Measurements from ENCODE around the gene MAEL.

Gene MAEL

DNA sequence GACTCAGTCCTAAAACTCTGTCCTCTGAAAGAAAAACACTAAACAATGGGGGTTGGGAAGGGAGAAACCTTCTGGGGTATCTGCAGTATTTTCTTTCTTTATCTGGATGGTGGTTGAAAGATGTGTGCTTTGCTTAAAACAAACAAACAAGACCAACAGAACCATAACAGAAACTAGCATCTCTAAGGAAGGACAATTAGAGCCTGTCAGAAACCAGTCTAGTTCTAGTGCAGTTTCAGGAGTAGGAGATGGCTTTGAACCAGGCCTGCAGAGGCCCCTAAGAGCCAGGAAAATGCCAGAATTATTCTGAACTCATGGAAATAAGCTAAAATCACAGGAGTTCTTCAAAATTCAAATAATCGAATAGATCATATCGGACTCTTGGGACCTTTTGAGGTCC is 32.2 kb upstream of the MAEL start:
- peaks cover 22% of the 10 kb centered on the region for H3K27me3 ChIP-seq (replicated peaks; ENCODE audit: control insufficient read depth, insufficient read depth, low read length)
- H3K4me3 ChIP-seq (ENCODE audit: low read length): no peak overlapping the region
- DNase-seq (ENCODE audit: low read depth): no peak
- H3K36me3 ChIP-seq (ENCODE audit: control insufficient read depth, insufficient read depth, low read length, severe bottlenecking): no peaks in the 10 kb centered on the region
- H3K9ac ChIP-seq (ENCODE audit: low read length): no peak overlapping the region
- H3K9me3 ChIP-seq (ENCODE audit: control insufficient read depth, low read length): no peaks in the 10 kb centered on the region
- no peaks in the 10 kb centered on the region for H3K4me1 ChIP-seq (ENCODE audit: control insufficient read depth, insufficient read depth, low read length)

DNA sequence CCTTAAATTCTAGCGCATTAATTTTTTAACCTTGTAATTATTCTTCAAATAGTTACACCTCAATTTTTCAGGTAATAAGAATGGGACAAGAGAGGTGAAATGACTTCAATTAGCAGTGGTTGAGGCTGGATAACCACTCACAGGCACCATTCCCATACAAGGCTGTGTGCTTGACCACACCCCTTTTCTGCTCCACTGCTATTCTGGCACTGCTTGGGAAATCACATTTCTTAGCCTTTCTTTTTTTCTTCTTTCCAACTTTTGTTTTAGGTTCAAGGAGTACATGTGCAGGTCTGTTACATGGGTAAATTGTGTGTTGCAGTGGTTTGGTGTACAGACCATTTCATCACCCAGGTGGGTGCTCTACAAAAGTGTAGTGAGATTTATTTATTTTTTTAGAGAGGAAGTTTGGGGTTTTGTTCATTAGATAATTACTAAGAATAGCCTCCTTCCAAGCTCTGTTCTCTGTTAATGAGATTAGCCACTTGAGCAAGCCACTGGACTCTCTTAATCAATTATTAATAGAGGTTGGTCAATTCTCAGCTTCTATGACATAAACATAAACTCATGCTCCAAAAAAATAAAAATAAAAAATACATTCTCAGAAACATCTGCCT is 28.1 kb upstream of the MAEL start:
- Histone ChIP-seq H3K9ac (ENCODE audit: low read length) (no peak overlapping the region), H3K27me3 (replicated peaks; ENCODE audit: control insufficient read depth, insufficient read depth, low read length) (peaks cover 30% of the 10 kb centered on the region), H3K36me3 (ENCODE audit: control insufficient read depth, insufficient read depth, low read length, severe bottlenecking) (no peaks in the 10 kb centered on the region), H3K4me1 (ENCODE audit: control insufficient read depth, insufficient read depth, low read length) (no peaks in the 10 kb centered on the region), H3K4me3 (ENCODE audit: low read length) (no peak overlapping the region), H3K9me3 (ENCODE audit: control insufficient read depth, low read length) (no peaks in the 10 kb centered on the region)
- no peak for DNase-seq (ENCODE audit: low read depth)

DNA sequence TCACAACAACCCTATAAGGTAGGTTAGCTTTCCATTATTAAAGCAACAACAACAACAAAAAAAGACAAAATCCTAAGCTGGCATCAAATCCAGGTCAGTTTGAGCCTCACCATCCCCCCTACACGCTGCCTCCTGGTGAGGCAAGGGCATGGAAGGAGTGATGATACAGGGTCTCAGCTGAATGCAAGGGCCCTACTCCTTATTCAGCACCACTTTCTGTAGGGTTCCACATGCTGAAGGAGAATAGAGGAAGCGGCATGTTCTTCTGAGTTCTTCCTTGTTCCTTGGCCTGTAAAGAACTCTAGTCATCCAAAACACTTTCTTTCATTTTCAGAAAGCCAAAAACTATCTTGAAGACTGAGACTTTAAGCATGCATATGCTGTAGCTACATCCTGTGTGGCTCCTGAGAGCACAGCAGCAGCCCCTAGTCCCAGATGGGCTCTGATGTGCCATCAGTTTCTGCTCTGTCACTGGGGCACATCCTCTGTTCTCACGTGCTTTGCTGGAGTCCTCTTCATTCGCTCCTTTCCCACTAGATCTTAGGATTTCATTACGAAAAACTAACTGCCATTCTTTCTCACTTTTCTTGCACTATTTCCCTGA is 19.9 kb upstream of the MAEL start:
- Histone ChIP-seq H3K27me3 (replicated peaks; ENCODE audit: control insufficient read depth, insufficient read depth, low read length) (peaks cover 64% of the 10 kb centered on the region), H3K9ac (ENCODE audit: low read length) (no peak overlapping the region), H3K4me3 (ENCODE audit: low read length) (no peak overlapping the region), H3K9me3 (ENCODE audit: control insufficient read depth, low read length) (no peaks in the 10 kb centered on the region), H3K36me3 (ENCODE audit: control insufficient read depth, insufficient read depth, low read length, severe bottlenecking) (no peaks in the 10 kb centered on the region), H3K4me1 (ENCODE audit: control insufficient read depth, insufficient read depth, low read length) (no peaks in the 10 kb centered on the region)
- no peak for DNase-seq (ENCODE audit: low read depth)

- no peaks in the 10 kb centered on the region for H3K36me3 ChIP-seq (ENCODE audit: control insufficient read depth, insufficient read depth, low read length, severe bottlenecking)
- no peaks in the 10 kb centered on the region for H3K4me1 ChIP-seq (ENCODE audit: control insufficient read depth, insufficient read depth, low read length)
- H3K27me3 ChIP-seq (replicated peaks; ENCODE audit: control insufficient read depth, insufficient read depth, low read length): peaks cover 73% of the 10 kb centered on the region
These were observed 17.8 kb upstream of the MAEL start for GRCh38 chr1:166971252-166971651.

DNA sequence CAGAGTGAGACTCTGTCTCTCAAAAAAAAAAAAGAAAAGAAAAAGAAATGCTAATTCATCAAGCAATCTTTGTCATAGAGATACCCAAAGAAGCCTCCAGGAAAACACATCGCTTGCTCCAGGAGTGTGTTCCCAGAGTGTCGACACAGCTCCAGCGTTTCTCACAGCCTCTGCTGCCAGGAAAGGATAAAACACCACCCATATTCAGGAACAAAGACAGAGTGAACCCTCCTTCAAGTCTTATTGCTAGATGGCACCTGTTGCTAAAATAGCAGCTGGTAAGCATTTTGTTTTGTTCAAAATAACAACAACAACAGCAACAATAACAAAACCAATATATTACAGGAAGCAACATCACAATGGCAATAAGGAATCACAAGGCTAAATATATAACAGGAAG is 16.9 kb upstream of the MAEL start:
- H3K4me1 ChIP-seq (ENCODE audit: control insufficient read depth, insufficient read depth, low read length): no peaks in the 10 kb centered on the region
- no peaks in the 10 kb centered on the region for H3K9me3 ChIP-seq (ENCODE audit: control insufficient read depth, low read length)
- H3K4me3 ChIP-seq (ENCODE audit: low read length): no peak overlapping the region
- H3K36me3 ChIP-seq (ENCODE audit: control insufficient read depth, insufficient read depth, low read length, severe bottlenecking): no peaks in the 10 kb centered on the region
- DNase-seq (ENCODE audit: low read depth): no peak
- H3K27me3 ChIP-seq (replicated peaks; ENCODE audit: control insufficient read depth, insufficient read depth, low read length): peaks cover 79% of the 10 kb centered on the region
- no peak overlapping the region for H3K9ac ChIP-seq (ENCODE audit: low read length)

More at GRCh38 chr1:166971252-166971651, 17.8 kb upstream of the MAEL start:
- Histone ChIP-seq H3K4me3 (ENCODE audit: low read length) (no peak overlapping the region), H3K9ac (ENCODE audit: low read length) (no peak overlapping the region), H3K9me3 (ENCODE audit: control insufficient read depth, low read length) (no peaks in the 10 kb centered on the region)
- DNase-seq (ENCODE audit: low read depth): no peak

DNA sequence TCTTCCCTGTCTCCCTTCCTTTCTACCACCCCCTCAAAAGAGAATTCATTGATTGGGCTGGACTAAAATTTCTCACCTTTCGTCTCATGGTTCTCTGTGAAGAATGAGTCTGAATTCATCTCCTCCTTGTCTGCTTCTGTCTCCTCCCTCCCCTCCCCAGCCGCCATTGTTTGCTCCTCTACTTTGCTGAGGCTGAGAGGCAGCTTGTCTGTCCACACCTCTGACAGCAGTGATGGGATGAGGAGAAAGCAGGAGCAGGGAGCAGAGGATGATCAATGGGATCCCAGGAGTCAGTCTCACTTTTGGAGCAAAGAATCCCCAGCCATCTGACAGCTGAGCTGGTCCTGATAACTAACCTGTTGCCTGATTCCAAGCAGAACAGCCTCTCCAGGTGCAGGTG is 16.3 kb upstream of the MAEL start:
- Histone ChIP-seq H3K4me3 (ENCODE audit: low read length) (no peak overlapping the region), H3K9me3 (ENCODE audit: control insufficient read depth, low read length) (no peaks in the 10 kb centered on the region)

DNA sequence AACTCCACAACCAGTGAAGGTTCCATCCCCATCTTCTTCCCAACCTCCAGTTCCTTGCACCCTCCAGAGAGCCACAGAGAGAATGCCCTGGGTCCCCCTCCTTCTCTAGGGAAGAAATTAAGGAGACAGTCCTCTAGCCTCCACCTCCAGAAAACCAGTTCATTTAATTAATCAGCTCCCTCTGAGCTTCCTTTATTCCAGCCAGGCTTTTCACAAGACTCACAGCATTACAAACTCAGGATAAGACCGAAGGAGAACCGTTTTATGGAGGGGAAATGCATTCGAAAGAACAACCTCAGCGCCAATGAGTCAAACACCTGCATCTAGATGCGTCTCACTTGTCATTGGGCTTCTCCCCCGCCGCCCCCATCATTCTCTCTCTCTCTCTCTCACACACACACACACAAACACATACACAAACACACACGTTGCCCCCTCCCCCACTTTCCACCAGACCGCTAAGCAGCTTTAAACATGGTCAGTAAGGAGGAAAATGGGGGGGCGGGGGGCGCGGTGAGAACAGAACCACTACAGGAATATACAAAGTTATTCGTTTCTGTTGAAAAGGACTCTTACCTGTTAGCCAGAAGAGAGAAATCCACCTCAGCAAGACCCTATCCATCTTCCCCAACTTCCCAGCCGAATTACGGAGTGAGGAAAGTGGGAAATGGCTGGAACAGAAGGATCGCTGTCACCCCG is 14.3 kb upstream of the MAEL start:
- H3K9me3 ChIP-seq (ENCODE audit: control insufficient read depth, low read length): no peaks in the 10 kb centered on the region
- no peak for DNase-seq (ENCODE audit: low read depth)

More for the DNA sequence above, 16.3 kb upstream of the MAEL start:
- no peaks in the 10 kb centered on the region for H3K36me3 ChIP-seq (ENCODE audit: control insufficient read depth, insufficient read depth, low read length, severe bottlenecking)
- H3K27me3 ChIP-seq (replicated peaks; ENCODE audit: control insufficient read depth, insufficient read depth, low read length): peaks cover 82% of the 10 kb centered on the region
- H3K4me1 ChIP-seq (ENCODE audit: control insufficient read depth, insufficient read depth, low read length): no peaks in the 10 kb centered on the region
- no peak for DNase-seq (ENCODE audit: low read depth)
- no peak overlapping the region for H3K9ac ChIP-seq (ENCODE audit: low read length)

DNA sequence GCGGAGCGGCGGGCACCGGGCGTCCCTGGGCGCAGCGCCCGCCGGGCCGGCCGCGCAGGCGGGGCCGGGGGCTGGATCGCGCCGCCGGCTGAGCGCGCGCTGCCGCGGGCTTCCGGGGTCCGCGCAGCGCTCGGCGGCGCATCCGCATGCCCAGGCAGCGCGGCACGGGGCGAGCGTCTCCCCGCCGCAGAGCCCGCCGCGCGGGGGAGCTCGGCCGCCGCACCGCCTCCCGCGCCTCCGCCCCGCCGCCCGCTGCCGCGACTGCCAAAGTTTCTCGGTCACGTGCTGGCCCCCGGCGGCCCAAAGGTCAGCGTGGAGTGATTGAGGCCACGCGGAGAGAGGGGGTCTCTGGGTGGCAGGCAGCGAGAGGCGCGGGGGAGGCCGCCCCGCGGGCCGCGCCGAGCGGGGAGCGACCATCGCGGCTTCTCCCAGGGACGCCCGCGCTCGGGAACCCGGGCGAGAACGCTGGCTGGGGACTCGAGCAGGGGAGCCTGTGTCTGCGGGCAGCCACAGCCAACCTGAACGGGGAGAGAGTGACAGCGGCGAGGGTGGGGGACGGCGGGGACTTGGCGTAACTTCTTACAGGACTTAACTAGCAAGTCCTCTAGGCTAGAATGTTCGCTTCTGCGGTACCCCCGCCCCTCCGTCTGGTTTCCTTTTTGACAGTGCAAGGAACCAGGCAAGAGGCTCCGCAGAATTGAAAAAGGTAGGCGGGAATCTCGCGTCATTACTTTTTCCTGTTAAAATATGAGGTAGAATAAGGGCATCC is 13.5 kb upstream of the MAEL start, which contains the start of gene ILDR2:
Gene ILDR2, minus strand, starts transcription at position 180 of the 769 bp plus-strand sequence. CDS start 272 bp downstream, outside the sequence.
- H3K4me1 ChIP-seq (ENCODE audit: control insufficient read depth, insufficient read depth, low read length): no peaks in the 10 kb centered on the region
- no peaks in the 10 kb centered on the region for H3K36me3 ChIP-seq (ENCODE audit: control insufficient read depth, insufficient read depth, low read length, severe bottlenecking)
- peak within 1 kb of the TSS; percentile 54 for H3K9ac ChIP-seq (ENCODE audit: low read length)
- peak within 1 kb of the TSS; percentile 81 for H3K4me3 ChIP-seq (ENCODE audit: low read length)
- H3K9me3 ChIP-seq (ENCODE audit: control insufficient read depth, low read length): no peaks in the 10 kb centered on the region
- H3K27me3 ChIP-seq (replicated peaks; ENCODE audit: control insufficient read depth, insufficient read depth, low read length): peaks cover 69% of the 10 kb centered on the region
- peak; percentile 66 for DNase-seq (ENCODE audit: low read depth)

More for the DNA sequence above, 14.3 kb upstream of the MAEL start:
- Histone ChIP-seq H3K9ac (ENCODE audit: low read length) (no peak overlapping the region), H3K4me1 (ENCODE audit: control insufficient read depth, insufficient read depth, low read length) (no peaks in the 10 kb centered on the region), H3K36me3 (ENCODE audit: control insufficient read depth, insufficient read depth, low read length, severe bottlenecking) (no peaks in the 10 kb centered on the region), H3K27me3 (replicated peaks; ENCODE audit: control insufficient read depth, insufficient read depth, low read length) (peaks cover 75% of the 10 kb centered on the region), H3K4me3 (ENCODE audit: low read length) (peak overlapping the region; percentile 69)

DNA sequence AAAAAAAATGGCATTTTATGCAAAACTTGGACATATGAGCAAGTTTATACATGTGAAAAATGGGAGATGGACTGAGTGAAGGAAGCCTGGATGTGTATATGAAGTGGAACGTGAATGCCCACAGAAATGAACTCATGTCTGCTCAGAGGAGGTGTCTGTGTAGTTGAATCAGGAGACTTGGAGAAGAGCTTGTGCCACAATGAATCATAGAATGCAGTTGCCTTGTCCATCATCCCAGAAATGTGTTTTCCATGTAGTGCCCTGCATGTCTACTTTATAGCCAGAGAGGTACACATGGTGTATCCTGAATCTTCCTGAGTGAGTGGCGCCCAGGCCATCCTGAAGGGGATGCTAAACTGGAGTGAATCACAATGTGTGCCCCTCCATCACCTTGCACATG is 11.1 kb upstream of the MAEL start:
- Histone ChIP-seq H3K4me3 (ENCODE audit: low read length) (no peak overlapping the region), H3K36me3 (ENCODE audit: control insufficient read depth, insufficient read depth, low read length, severe bottlenecking) (no peaks in the 10 kb centered on the region), H3K27me3 (replicated peaks; ENCODE audit: control insufficient read depth, insufficient read depth, low read length) (peaks cover 55% of the 10 kb centered on the region), H3K4me1 (ENCODE audit: control insufficient read depth, insufficient read depth, low read length) (no peaks in the 10 kb centered on the region), H3K9me3 (ENCODE audit: control insufficient read depth, low read length) (no peaks in the 10 kb centered on the region), H3K9ac (ENCODE audit: low read length) (no peak overlapping the region)
- no peak for DNase-seq (ENCODE audit: low read depth)

GRCh38 chr1:166978821-166979220 is 10.3 kb upstream of the MAEL start:
- H3K4me3 ChIP-seq (ENCODE audit: low read length): no peak overlapping the region
- H3K4me1 ChIP-seq (ENCODE audit: control insufficient read depth, insufficient read depth, low read length): no peaks in the 10 kb centered on the region
- H3K9ac ChIP-seq (ENCODE audit: low read length): no peak overlapping the region
- no peaks in the 10 kb centered on the region for H3K36me3 ChIP-seq (ENCODE audit: control insufficient read depth, insufficient read depth, low read length, severe bottlenecking)
- no peak for DNase-seq (ENCODE audit: low read depth)
- H3K9me3 ChIP-seq (ENCODE audit: control insufficient read depth, low read length): no peaks in the 10 kb centered on the region
- H3K27me3 ChIP-seq (replicated peaks; ENCODE audit: control insufficient read depth, insufficient read depth, low read length): peaks cover 49% of the 10 kb centered on the region

DNA sequence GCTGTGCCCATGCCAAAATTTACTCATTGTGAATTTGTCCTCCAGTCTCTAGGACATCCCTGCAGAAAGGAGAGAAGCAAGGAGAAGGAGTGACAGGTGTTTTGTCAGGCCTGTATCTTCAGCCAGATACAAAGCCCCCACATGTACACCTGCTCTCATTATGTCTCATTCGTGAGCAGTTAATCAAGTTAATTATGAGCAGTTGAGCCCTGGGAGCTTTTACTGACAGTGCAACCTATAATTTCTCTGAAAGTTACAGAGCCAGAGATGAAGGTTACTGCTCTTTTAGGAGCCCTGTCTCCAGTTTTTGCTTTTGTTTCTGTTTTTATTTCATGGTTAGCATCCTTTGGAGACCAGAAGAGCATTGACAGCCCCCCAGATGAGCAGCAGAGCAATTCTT is 8.7 kb upstream of the MAEL start:
- H3K4me3 ChIP-seq (ENCODE audit: low read length): no peak overlapping the region
- no peaks in the 10 kb centered on the region for H3K36me3 ChIP-seq (ENCODE audit: control insufficient read depth, insufficient read depth, low read length, severe bottlenecking)
- no peaks in the 10 kb centered on the region for H3K4me1 ChIP-seq (ENCODE audit: control insufficient read depth, insufficient read depth, low read length)
- no peaks in the 10 kb centered on the region for H3K9me3 ChIP-seq (ENCODE audit: control insufficient read depth, low read length)
- H3K9ac ChIP-seq (ENCODE audit: low read length): no peak overlapping the region
- DNase-seq (ENCODE audit: low read depth): no peak
- peaks cover 36% of the 10 kb centered on the region for H3K27me3 ChIP-seq (replicated peaks; ENCODE audit: control insufficient read depth, insufficient read depth, low read length)
